ENCODE data around the gene RUNX2. TPM values are rescaled to one million over a fixed set of nuclear protein-coding genes. Genes with fewer than 3 reads are reported as not detected.

Gene RUNX2
- polyA plus RNA-seq, 1 donor (not counting 4 experiments of a cell fraction or from before 2014, with no cell fraction given) = 1.4 TPM

- Histone ChIP-seq H3K27ac (ENCODE audit: control insufficient read depth, insufficient read depth, low read length) (no peak overlapping the region), H2AFZ (ENCODE audit: control insufficient read depth, low read length) (no peak overlapping the region), H3K79me2 (ENCODE audit: control insufficient read depth, insufficient read depth, low read length) (no peaks in the 10 kb centered on the region), H3K4me3 (ENCODE audit: control insufficient read depth in 2 of 3, extremely low read depth in 1 of 3, insufficient read depth in 2 of 3, low read depth in 1 of 3, low read length in 3 of 3) (no peak overlapping the region), H3K9me3 (ENCODE audit: control insufficient read depth, low read depth, low read length) (no peaks in the 10 kb centered on the region), H3K27me3 (ENCODE audit: control insufficient read depth, extremely low read depth, insufficient read depth, low read length) (no peaks in the 10 kb centered on the region), H4K20me1 (ENCODE audit: control insufficient read depth, extremely low read depth, insufficient read depth, low read length) (no peaks in the 10 kb centered on the region), H3K9ac (ENCODE audit: control insufficient read depth, extremely low read depth, insufficient read depth, low read length) (no peak overlapping the region), H3K9me1 (ENCODE audit: control insufficient read depth, extremely low read depth, insufficient read depth, low read length) (no peaks in the 10 kb centered on the region), H3K4me1 (ENCODE audit: control insufficient read depth, extremely low read depth, insufficient read depth, low read length) (peaks cover 22% of the 10 kb centered on the region), H3K36me3 (ENCODE audit: control insufficient read depth in 2 of 2, extremely low read depth in 1 of 2, insufficient read depth in 2 of 2, low read length in 2 of 2) (no peaks in the 10 kb centered on the region), H3K4me2 (ENCODE audit: control insufficient read depth, extremely low read depth, insufficient read depth, low read depth, low read length) (peak overlapping the region; percentile 9)
- dilution Hi-C loops (cut with MboI; ENCODE audit: extremely low pct_ligation_motif_present, low sequenced_read_pairs) = no loop called here
- no peak for DNase-seq (ENCODE audit: low read depth, low spot score)
- TF ChIP-seq CTCF (optimal IDR thresholded peaks at IDR 0.05 in 1 of 3, IDR thresholded peaks at IDR 0.05 in 1 of 3, conservative IDR thresholded peaks at IDR 0.05 in 1 of 3; ENCODE audit: extremely low read depth in 1 of 3, insufficient read depth in 2 of 3, low read length in 3 of 3) = no peak
- TF ChIP-seq EZH2 (IDR thresholded peaks at IDR 0.05; ENCODE audit: low read length) = no peak
- FAIRE-seq = peak; percentile 23
Observed at GRCh38 chr6:45568626-45569025, 240.5 kb downstream of the RUNX2 start.

DNA sequence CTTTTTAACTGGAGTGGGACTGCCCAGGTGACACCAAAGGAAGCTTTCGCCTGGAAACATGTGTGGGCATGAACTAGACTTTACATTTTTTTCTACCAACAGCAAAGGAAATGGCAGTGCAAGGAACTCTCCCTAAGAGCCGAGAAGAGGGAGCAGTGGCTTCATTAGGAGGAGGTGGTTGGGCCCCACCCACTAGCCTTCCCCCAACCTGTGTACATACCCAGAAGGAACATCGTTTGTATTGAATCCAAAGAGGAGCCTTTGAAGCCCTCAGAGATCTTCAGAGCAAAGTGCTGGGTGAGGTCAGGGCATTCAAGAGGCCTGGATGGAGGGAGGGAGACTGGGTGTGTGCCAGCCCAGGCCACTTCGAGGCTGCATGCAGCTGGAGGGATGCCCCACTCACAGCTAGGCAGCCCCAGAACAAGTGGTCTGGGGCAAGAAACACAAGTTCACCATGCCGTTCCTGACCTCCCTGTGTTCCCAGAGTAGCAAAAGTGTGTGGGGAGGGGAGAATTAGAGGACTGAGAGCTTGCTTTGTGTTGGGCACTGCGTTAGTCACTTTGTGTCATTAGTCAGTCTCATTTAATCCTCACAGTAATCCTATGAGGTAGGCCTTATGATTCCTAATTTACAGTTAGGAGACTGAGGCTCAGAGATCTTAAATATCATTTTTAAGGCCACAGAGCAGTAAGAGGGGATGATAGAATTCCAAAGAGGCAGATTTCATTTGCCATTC lies 241.2 kb downstream of the RUNX2 start:
- no peak overlapping the region for H3K4me3 ChIP-seq (ENCODE audit: control insufficient read depth in 2 of 3, extremely low read depth in 1 of 3, insufficient read depth in 2 of 3, low read depth in 1 of 3, low read length in 3 of 3)
- peak overlapping the region; percentile 9 for H3K4me2 ChIP-seq (ENCODE audit: control insufficient read depth, extremely low read depth, insufficient read depth, low read depth, low read length)
- no peaks in the 10 kb centered on the region for H3K9me3 ChIP-seq (ENCODE audit: control insufficient read depth, low read depth, low read length)
- H3K4me1 ChIP-seq (ENCODE audit: control insufficient read depth, extremely low read depth, insufficient read depth, low read length) = peaks cover 22% of the 10 kb centered on the region
- H3K27me3 ChIP-seq (ENCODE audit: control insufficient read depth, extremely low read depth, insufficient read depth, low read length) = no peaks in the 10 kb centered on the region
- no peak overlapping the region for H3K9ac ChIP-seq (ENCODE audit: control insufficient read depth, extremely low read depth, insufficient read depth, low read length)
- H2AFZ ChIP-seq (ENCODE audit: control insufficient read depth, low read length) = peak overlapping the region; percentile 77
- dilution Hi-C loops (cut with MboI; ENCODE audit: extremely low pct_ligation_motif_present, low sequenced_read_pairs) = no loop called here
- TF ChIP-seq CTCF (optimal IDR thresholded peaks at IDR 0.05 in 1 of 3, IDR thresholded peaks at IDR 0.05 in 1 of 3, conservative IDR thresholded peaks at IDR 0.05 in 1 of 3; ENCODE audit: extremely low read depth in 1 of 3, insufficient read depth in 2 of 3, low read length in 3 of 3) = no peak
- TF ChIP-seq EZH2 (IDR thresholded peaks at IDR 0.05; ENCODE audit: low read length) = no peak
- no peaks in the 10 kb centered on the region for H3K79me2 ChIP-seq (ENCODE audit: control insufficient read depth, insufficient read depth, low read length)
- DNase-seq (ENCODE audit: low read depth, low spot score) (no peak), FAIRE-seq (peak; percentile 84)
- no peaks in the 10 kb centered on the region for H4K20me1 ChIP-seq (ENCODE audit: control insufficient read depth, extremely low read depth, insufficient read depth, low read length)
- H3K36me3 ChIP-seq (ENCODE audit: control insufficient read depth in 2 of 2, extremely low read depth in 1 of 2, insufficient read depth in 2 of 2, low read length in 2 of 2) = no peaks in the 10 kb centered on the region
- H3K27ac ChIP-seq (ENCODE audit: control insufficient read depth, insufficient read depth, low read length) = peak overlapping the region; percentile 27
- H3K9me1 ChIP-seq (ENCODE audit: control insufficient read depth, extremely low read depth, insufficient read depth, low read length) = no peaks in the 10 kb centered on the region
